HCT116 (cell line): ENCODE data around the gene DYNC2H1. TPM values are rescaled to one million over a fixed set of nuclear protein-coding genes. Genes with fewer than 3 reads are reported as not detected.

ENCODE experiments used
- ATAC-seq: fragments of 200-7000 bp; cut with Tn5 transposase; 2 replicates; pipeline ENCODE4 v1.9.1; 2020; ENCODE audit warnings: mild to moderate bottlenecking, moderate library complexity
- BruUV-seq: library from RNA; stranded (reverse); fragments of 400-500 nt; replicated peaks from 2 replicates; lab custom pipeline; 2021; lab: Mats Ljungman, UMichigan
- CTCF ChIA-PET: fragments of 300-600 bp; sonication (Branson Sonifier 250); formaldehyde crosslinking; loops from one replicate; lab custom pipeline; 2021; ENCODE audit warnings: antibody characterized with exemption; lab: Charles Lee
- POLR2A ChIA-PET: fragments of 300-600, 350-600 bp; sonication (Branson Sonifier 250); formaldehyde crosslinking; loops from one replicate; lab custom pipeline; 2021; ENCODE audit warnings: antibody characterized with exemption; lab: Charles Lee
- RAD21 ChIA-PET, 2 experiments: fragments of 300-600 bp; sonication (Branson Sonifier 250); formaldehyde crosslinking; loops; one replicate each; lab custom pipeline; 2023; ENCODE audit warnings: low total read pairs in 2 of 2; ENCODE audit not compliant: uncharacterized antibody in 2 of 2, unreplicated experiment in 2 of 2, low non-redundant PET in 1 of 2; lab: Charles Lee
- DNase-seq: peaks from one replicate; pipeline ENCODE4 v3.0.0-alpha.2; 2010; ENCODE audit warnings: low read depth, low spot score
- H2AFZ ChIP-seq: fragments of 200-600 bp; shearing (Covaris generic), sonication (generic); 2 replicates; pipeline ENCODE4 v1.6.1; 2017; ENCODE audit warnings: low read depth, mixed run types, mixed read lengths, antibody characterized with exemption, low read length; ENCODE audit not compliant: poor library complexity, severe bottlenecking
- H3K27ac ChIP-seq: 2 replicates; pipeline ENCODE4 v1.5.1; 2012; ENCODE audit warnings: low read depth, low read length
- H3K27me3 ChIP-seq: fragments of 200-600 bp; sonication (generic); 2 replicates; pipeline ENCODE4 v1.6.1; 2016; ENCODE audit warnings: mixed run types, low read length, mixed read lengths; ENCODE audit not compliant: insufficient read depth
- H3K36me3 ChIP-seq, 2 experiments: fragments of 200-500 bp in 1 of 2; fragments of 200-600 bp in 1 of 2; sonication (Bioruptor generic) in 1 of 2; sonication (generic) in 1 of 2; 2 replicates each; pipeline versions ENCODE4 v1.5.1 to v1.6.1; 2014 to 2016; ENCODE audit warnings: low read length in 2 of 2, inconsistent platforms in 1 of 2, mixed read lengths in 1 of 2, mixed run types in 1 of 2; ENCODE audit not compliant: insufficient read depth in 2 of 2, control insufficient read depth in 1 of 2
- H3K4me1 ChIP-seq, 2 experiments: fragments of 200-600 bp in 1 of 2; sonication (generic) in 1 of 2; 2 replicates each; pipeline versions ENCODE4 v1.5.1 to v1.6.1; 2012 to 2017; ENCODE audit warnings: low read length in 2 of 2, inconsistent platforms in 1 of 2, mild to moderate bottlenecking in 1 of 2, mixed read lengths in 1 of 2, mixed run types in 1 of 2, moderate library complexity in 1 of 2; ENCODE audit not compliant: insufficient read depth in 2 of 2, control insufficient read depth in 1 of 2
- H3K4me2 ChIP-seq: fragments of 200-600 bp; sonication (generic); 2 replicates; pipeline ENCODE4 v1.6.1; 2017; ENCODE audit warnings: mixed run types, low read length, mixed read lengths
- H3K4me3 ChIP-seq, 2 experiments: fragments of 200-600 bp in 1 of 2; sonication (generic) in 1 of 2; replicated peaks in 1 of 2; 2 replicates each; pipeline ENCODE4 v1.5.1; 2011 to 2016; ENCODE audit warnings: low read length in 2 of 2, control low read depth in 1 of 2, low read depth in 1 of 2, mild to moderate bottlenecking in 1 of 2, mixed read lengths in 1 of 2, mixed run types in 1 of 2
- H3K79me2 ChIP-seq: fragments of 200-600 bp; sonication (generic); 2 replicates; pipeline ENCODE4 v1.6.1; 2017; ENCODE audit warnings: mild to moderate bottlenecking, mixed run types, low read length, moderate library complexity, mixed read lengths; ENCODE audit not compliant: insufficient read depth
- H3K9ac ChIP-seq: fragments of 200-600 bp; sonication (generic); 2 replicates; pipeline ENCODE4 v1.6.1; 2016; ENCODE audit warnings: low read length, mixed read lengths
- H3K9me2 ChIP-seq: fragments of 200-600 bp; sonication (generic), shearing (Covaris generic); 2 replicates; pipeline ENCODE4 v1.6.1; 2017; ENCODE audit warnings: mixed run types, mild to moderate bottlenecking, moderate library complexity; ENCODE audit not compliant: insufficient read depth
- H3K9me3 ChIP-seq, 2 experiments: fragments of 200-500 bp in 1 of 2; fragments of 200-600 bp in 1 of 2; sonication (Bioruptor generic) in 1 of 2; sonication (generic) in 1 of 2; 2 replicates each; pipeline ENCODE4 v1.6.1; 2014 to 2017; ENCODE audit warnings: low read length in 2 of 2, mixed read lengths in 2 of 2, inconsistent platforms in 1 of 2, low read depth in 1 of 2, mild to moderate bottlenecking in 1 of 2, mixed run types in 1 of 2, moderate library complexity in 1 of 2; ENCODE audit not compliant: control insufficient read depth in 1 of 2, insufficient read depth in 1 of 2
- H4K20me1 ChIP-seq: fragments of 200-600 bp; sonication (generic), shearing (Covaris generic); 2 replicates; pipeline ENCODE4 v1.6.1; 2017; ENCODE audit warnings: mixed run types, mild to moderate bottlenecking, moderate library complexity; ENCODE audit not compliant: insufficient read depth
- CBX3 ChIP-seq: IDR thresholded peaks from 2 replicates; pipeline ENCODE4 v1.6.1; 2012; ENCODE audit warnings: low read depth
- CEBPB ChIP-seq: IDR thresholded peaks from 2 replicates; pipeline ENCODE4 v1.6.1; 2012; ENCODE audit warnings: low read depth
- EGR1 ChIP-seq: IDR thresholded peaks from 2 replicates; pipeline ENCODE4 v1.6.1; 2012; ENCODE audit warnings: low read depth
- ELF1 ChIP-seq: IDR thresholded peaks from 2 replicates; pipeline ENCODE4 v1.6.1; 2012; ENCODE audit warnings: low read depth, borderline replicate concordance
- EZH2phosphoT487 ChIP-seq: fragments of 200-600 bp; IDR thresholded peaks from 2 replicates; pipeline ENCODE4 v1.6.1; 2018; ENCODE audit warnings: antibody characterized with exemption, borderline replicate concordance
- FOSL1 ChIP-seq: IDR thresholded peaks from 2 replicates; pipeline ENCODE4 v1.6.1; 2012; ENCODE audit warnings: low read depth
- JUND ChIP-seq: IDR thresholded peaks from 2 replicates; pipeline ENCODE4 v1.6.1; 2012
- POLR2A ChIP-seq: IDR thresholded peaks from 2 replicates; pipeline ENCODE4 v1.7.0; 2011; ENCODE audit warnings: borderline replicate concordance; ENCODE audit not compliant: insufficient read depth, insufficient read length; ENCODE audit errors: extremely low read depth
- RAD21 ChIP-seq: IDR thresholded peaks from 2 replicates; pipeline ENCODE4 v1.6.1; 2012; ENCODE audit warnings: low read depth, mild to moderate bottlenecking
- SP1 ChIP-seq: IDR thresholded peaks from 2 replicates; pipeline ENCODE4 v1.6.1; 2012; ENCODE audit warnings: low read depth
- SRF ChIP-seq: IDR thresholded peaks from 2 replicates; pipeline ENCODE4 v1.6.1; 2012; ENCODE audit warnings: low read depth
- YY1 ChIP-seq: IDR thresholded peaks from 2 replicates; pipeline ENCODE4 v1.6.1; 2011; ENCODE audit warnings: low read length, low read depth, moderate library complexity, mild to moderate bottlenecking; ENCODE audit not compliant: insufficient replicate concordance; ENCODE audit errors: extremely low read depth
- ZFX ChIP-seq: fragments of 450-650 bp; IDR thresholded peaks from 2 replicates; pipeline ENCODE4 v1.6.1; 2017
- ZNF274 ChIP-seq: fragments of 200-500 bp; sonication (Bioruptor generic); IDR thresholded peaks from 2 replicates; pipeline ENCODE4 v1.6.1; 2014; ENCODE audit warnings: mild to moderate bottlenecking, low read depth, low read length, inconsistent platforms
- intact Hi-C: fragments of 100-400 bp; cut with micrococcal nuclease; formaldehyde crosslinking; loops from 2 replicates; pipeline ENCODE4 v1.10.0; 2022
- total RNA-seq: library from RNA; stranded (reverse); gene quantifications from one replicate; pipeline ENCODE4 v1.2.1, GENCODE V29; 2021; ENCODE audit not compliant: unreplicated experiment
- TF ChIP-seq, protein P1 (sequence below): IDR thresholded peaks from 2 replicates; pipeline ENCODE4 v1.6.1; 2012
- TF ChIP-seq, protein P2 (sequence below): IDR thresholded peaks from 2 replicates; pipeline ENCODE4 v1.6.1; 2012; ENCODE audit warnings: low read depth
- TF ChIP-seq, protein P3 (sequence below): IDR thresholded peaks from 2 replicates; pipeline ENCODE4 v1.6.1; 2012
- TF ChIP-seq, protein P4 (sequence below): IDR thresholded peaks from 2 replicates; pipeline ENCODE4 v1.6.1; 2011; ENCODE audit warnings: mild to moderate bottlenecking, low read length, moderate library complexity; ENCODE audit not compliant: insufficient replicate concordance; ENCODE audit errors: extremely low read depth

Gene DYNC2H1
- total RNA-seq, 1 experiment from 2014 or later, result 1.5 TPM

DNA sequence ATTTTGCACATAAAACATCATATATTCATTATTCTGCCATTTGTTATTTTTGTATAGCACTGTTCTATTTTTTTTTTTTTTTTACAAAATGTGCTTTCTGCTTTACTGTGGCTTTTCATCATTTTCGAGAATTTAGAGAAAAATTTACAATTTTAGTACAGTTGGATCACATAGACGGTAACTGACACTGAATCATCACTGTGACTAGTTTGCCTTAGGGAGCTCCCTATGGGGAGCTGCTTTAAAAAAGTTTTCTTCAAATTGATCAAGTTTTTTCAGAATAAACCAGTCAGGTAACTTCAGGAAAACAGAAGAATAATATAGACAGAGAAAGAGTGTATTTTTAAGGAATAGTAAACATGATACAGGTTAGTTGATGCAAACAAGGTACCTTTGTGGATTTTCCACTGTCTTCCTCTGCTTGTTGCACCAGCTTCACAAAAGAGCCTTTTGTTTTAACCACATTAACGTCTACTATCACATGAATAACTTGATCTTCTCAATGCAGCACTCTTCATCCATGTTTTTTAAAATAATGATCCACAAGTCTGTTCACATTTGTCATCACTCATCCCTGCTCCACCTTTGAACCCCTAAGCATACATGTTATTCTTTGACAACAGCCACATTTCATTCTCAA lies 327.0 kb downstream of the DYNC2H1 start:
- Histone ChIP-seq H3K4me3 (no peak overlapping the region), H3K9me2 (no peaks in the 10 kb centered on the region), H3K79me2 (no peaks in the 10 kb centered on the region), H3K9ac (no peak overlapping the region), H3K4me1 (no peaks in the 10 kb centered on the region), H3K36me3 (no peaks in the 10 kb centered on the region), H4K20me1 (no peaks in the 10 kb centered on the region), H2AFZ (no peak overlapping the region), H3K27ac (no peak overlapping the region), H3K9me3 (no peaks in the 10 kb centered on the region), H3K27me3 (no peaks in the 10 kb centered on the region), H3K4me2 (no peak overlapping the region)
- ChIA-PET RAD21 (no interaction called here), CTCF (no interaction called here), POLR2A (no interaction called here)
- ATAC-seq (no peak), DNase-seq (no peak)
- TF ChIP-seq ELF1 (no peak), RAD21 (no peak), CEBPB (no peak), ZFX (no peak), YY1 (no peak), JUND (no peak), SRF (no peak), SP1 (no peak), EGR1 (no peak), FOSL1 (no peak), POLR2A (no peak), CBX3 (no peak), EZH2phosphoT487 (no peak), ZNF274 (no peak)
- TF ChIP-seq, protein P1, sequence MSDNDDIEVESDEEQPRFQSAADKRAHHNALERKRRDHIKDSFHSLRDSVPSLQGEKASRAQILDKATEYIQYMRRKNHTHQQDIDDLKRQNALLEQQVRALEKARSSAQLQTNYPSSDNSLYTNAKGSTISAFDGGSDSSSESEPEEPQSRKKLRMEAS, result no peak
- TF ChIP-seq, protein P2, sequence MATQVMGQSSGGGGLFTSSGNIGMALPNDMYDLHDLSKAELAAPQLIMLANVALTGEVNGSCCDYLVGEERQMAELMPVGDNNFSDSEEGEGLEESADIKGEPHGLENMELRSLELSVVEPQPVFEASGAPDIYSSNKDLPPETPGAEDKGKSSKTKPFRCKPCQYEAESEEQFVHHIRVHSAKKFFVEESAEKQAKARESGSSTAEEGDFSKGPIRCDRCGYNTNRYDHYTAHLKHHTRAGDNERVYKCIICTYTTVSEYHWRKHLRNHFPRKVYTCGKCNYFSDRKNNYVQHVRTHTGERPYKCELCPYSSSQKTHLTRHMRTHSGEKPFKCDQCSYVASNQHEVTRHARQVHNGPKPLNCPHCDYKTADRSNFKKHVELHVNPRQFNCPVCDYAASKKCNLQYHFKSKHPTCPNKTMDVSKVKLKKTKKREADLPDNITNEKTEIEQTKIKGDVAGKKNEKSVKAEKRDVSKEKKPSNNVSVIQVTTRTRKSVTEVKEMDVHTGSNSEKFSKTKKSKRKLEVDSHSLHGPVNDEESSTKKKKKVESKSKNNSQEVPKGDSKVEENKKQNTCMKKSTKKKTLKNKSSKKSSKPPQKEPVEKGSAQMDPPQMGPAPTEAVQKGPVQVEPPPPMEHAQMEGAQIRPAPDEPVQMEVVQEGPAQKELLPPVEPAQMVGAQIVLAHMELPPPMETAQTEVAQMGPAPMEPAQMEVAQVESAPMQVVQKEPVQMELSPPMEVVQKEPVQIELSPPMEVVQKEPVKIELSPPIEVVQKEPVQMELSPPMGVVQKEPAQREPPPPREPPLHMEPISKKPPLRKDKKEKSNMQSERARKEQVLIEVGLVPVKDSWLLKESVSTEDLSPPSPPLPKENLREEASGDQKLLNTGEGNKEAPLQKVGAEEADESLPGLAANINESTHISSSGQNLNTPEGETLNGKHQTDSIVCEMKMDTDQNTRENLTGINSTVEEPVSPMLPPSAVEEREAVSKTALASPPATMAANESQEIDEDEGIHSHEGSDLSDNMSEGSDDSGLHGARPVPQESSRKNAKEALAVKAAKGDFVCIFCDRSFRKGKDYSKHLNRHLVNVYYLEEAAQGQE, result no peak
- TF ChIP-seq, protein P3, sequence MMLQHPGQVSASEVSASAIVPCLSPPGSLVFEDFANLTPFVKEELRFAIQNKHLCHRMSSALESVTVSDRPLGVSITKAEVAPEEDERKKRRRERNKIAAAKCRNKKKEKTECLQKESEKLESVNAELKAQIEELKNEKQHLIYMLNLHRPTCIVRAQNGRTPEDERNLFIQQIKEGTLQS, result no peak
- TF ChIP-seq, protein P4, sequence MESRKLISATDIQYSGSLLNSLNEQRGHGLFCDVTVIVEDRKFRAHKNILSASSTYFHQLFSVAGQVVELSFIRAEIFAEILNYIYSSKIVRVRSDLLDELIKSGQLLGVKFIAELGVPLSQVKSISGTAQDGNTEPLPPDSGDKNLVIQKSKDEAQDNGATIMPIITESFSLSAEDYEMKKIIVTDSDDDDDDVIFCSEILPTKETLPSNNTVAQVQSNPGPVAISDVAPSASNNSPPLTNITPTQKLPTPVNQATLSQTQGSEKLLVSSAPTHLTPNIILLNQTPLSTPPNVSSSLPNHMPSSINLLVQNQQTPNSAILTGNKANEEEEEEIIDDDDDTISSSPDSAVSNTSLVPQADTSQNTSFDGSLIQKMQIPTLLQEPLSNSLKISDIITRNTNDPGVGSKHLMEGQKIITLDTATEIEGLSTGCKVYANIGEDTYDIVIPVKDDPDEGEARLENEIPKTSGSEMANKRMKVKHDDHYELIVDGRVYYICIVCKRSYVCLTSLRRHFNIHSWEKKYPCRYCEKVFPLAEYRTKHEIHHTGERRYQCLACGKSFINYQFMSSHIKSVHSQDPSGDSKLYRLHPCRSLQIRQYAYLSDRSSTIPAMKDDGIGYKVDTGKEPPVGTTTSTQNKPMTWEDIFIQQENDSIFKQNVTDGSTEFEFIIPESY, result no peak
- intact Hi-C loops, result no loop called here
- no TSS peak for BruUV-seq
